Caco-2 (cell line): ENCODE results near the gene LRRC38. TPM values are rescaled to one million over a fixed set of nuclear protein-coding genes. Genes with fewer than 3 reads are reported as not detected.

ENCODE experiments used
- BruUV-seq: library from RNA; stranded (reverse); fragments of 400-500 nt; replicated peaks from 2 replicates; lab custom pipeline; 2021; lab: Mats Ljungman, UMichigan
- CTCF ChIA-PET: fragments of 300-600 bp; sonication (Branson Sonifier 250); formaldehyde crosslinking; loops from one replicate; lab custom pipeline; 2022; ENCODE audit warnings: antibody characterized with exemption; lab: Charles Lee
- POLR2A ChIA-PET: fragments of 300-600 bp; sonication (Branson Sonifier 250); formaldehyde crosslinking; loops from one replicate; lab custom pipeline; 2022; ENCODE audit warnings: antibody characterized with exemption; lab: Charles Lee
- DNase-seq, 2 experiments: peaks; one replicate each; pipeline versions ENCODE4 v3.0.0 to v3.0.0-alpha.2; 2020 to 2022
- H3K27me3 ChIP-seq: replicated peaks from 2 replicates; pipeline ENCODE4 v1.6.0; 2011; ENCODE audit warnings: low read length; ENCODE audit not compliant: control insufficient read depth, insufficient read depth
- H3K36me3 ChIP-seq: 2 replicates; pipeline ENCODE4 v1.5.1; 2011; ENCODE audit warnings: low read length; ENCODE audit not compliant: control insufficient read depth, insufficient read depth
- H3K4me1 ChIP-seq: fragments of 250-450 bp; sonication (Bioruptor Pico); 2 replicates; pipeline ENCODE4 v1.5.1; 2020; ENCODE audit warnings: mild to moderate bottlenecking
- H3K4me3 ChIP-seq: 2 replicates; pipeline ENCODE4 v1.5.1; 2011; ENCODE audit warnings: low read depth, mild to moderate bottlenecking, control low read depth, low read length
- H3K9me3 ChIP-seq: fragments of 250-450 bp; sonication (Bioruptor Pico); 2 replicates; pipeline ENCODE4 v1.5.1; 2020; ENCODE audit warnings: mild to moderate bottlenecking, moderate library complexity
- H3K27ac Mint-ChIP-seq: one replicate; pipeline ENCODE4 v1.8.0; 2022; ENCODE audit warnings: mixed read lengths; ENCODE audit not compliant: unreplicated experiment
- H3K27me3 Mint-ChIP-seq: one replicate; pipeline ENCODE4 v1.8.0; 2022; ENCODE audit warnings: mixed read lengths; ENCODE audit not compliant: insufficient read depth, unreplicated experiment
- H3K36me3 Mint-ChIP-seq: one replicate; pipeline ENCODE4 v1.8.0; 2022; ENCODE audit warnings: mild to moderate bottlenecking, mixed read lengths; ENCODE audit not compliant: insufficient read depth, unreplicated experiment
- H3K4me1 Mint-ChIP-seq: one replicate; pipeline ENCODE4 v1.8.0; 2022; ENCODE audit warnings: low read depth, mixed read lengths; ENCODE audit not compliant: unreplicated experiment
- H3K4me3 Mint-ChIP-seq: one replicate; pipeline ENCODE4 v1.8.0; 2022; ENCODE audit warnings: mild to moderate bottlenecking, moderate library complexity, mixed read lengths; ENCODE audit not compliant: unreplicated experiment
- H3K9me3 Mint-ChIP-seq: one replicate; pipeline ENCODE4 v1.8.0; 2022; ENCODE audit warnings: mixed read lengths; ENCODE audit not compliant: unreplicated experiment
- intact Hi-C: fragments of 100-400 bp; cut with micrococcal nuclease; formaldehyde crosslinking; loops from one replicate; pipeline ENCODE4 v1.10.0; 2022; ENCODE audit not compliant: unreplicated experiment
- total RNA-seq: library from RNA; stranded (reverse); gene quantifications from 2 replicates; pipeline ENCODE4 v1.2.3, GENCODE V29; 2022
- TF ChIP-seq, protein P1 (sequence below), 2 experiments: fragments of 200-600 bp in 1 of 2; IDR thresholded peaks; 1 replicate in 1 of 2; 2 replicates in 1 of 2; pipeline versions ENCODE4 v1.5.1 to v1.8.0; 2011 to 2022; ENCODE audit warnings: antibody characterized with exemption in 1 of 2, control low read depth in 1 of 2, inconsistent platforms in 1 of 2, low read depth in 1 of 2, low read length in 1 of 2, mild to moderate bottlenecking in 1 of 2, moderate library complexity in 1 of 2; ENCODE audit not compliant: insufficient read depth in 1 of 2, severe bottlenecking in 1 of 2, unreplicated experiment in 1 of 2

Gene LRRC38
- total RNA-seq, 1 experiment from 2014 or later = not detected

DNA sequence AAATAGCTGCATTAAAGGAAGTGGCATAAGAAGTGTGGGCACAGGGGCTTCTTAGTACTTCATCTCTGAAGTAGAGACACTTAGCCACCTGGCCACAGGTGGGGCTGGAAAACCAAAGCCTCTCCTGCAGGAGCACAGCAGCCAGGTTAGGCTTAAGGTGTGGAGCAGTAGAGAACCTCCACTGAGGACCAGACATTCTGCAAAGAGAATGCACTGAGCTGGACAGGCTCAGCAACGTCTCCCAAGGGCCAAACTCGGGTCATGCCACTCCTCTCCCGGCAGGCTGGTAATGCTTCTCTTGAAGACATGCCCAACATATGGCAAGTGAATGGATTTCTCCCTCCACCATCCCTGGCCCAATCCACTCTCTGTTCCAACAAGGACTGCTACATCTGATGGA is 33.0 kb upstream of the LRRC38 start:
- POLR2A ChIA-PET = no interaction called here

DNA sequence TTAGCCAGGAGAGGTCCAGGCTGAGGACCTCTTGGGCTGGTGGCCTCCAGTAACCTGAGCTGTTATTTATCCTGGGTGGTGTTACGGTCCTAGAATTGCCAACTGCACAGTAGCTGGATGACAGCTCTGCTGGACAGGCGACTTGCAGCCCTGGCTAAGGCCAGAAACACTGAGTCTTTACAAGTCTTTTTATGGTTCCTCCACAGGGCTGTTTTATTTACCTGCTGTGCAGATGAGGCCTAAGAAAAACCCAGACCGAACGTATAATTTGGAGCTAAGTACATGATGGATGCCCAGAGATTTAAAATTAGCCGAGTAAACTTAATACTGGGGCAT is 30.4 kb upstream of the LRRC38 start:
- BruUV-seq = no TSS peak
- Mint-ChIP-seq H3K4me1 (no peaks in the 10 kb centered on the region), H3K27me3 (no peaks in the 10 kb centered on the region), H3K36me3 (no peaks in the 10 kb centered on the region), H3K9me3 (no peaks in the 10 kb centered on the region), H3K4me3 (no peak overlapping the region), H3K27ac (no peak overlapping the region)
- intact Hi-C loops = no loop called here
- Histone ChIP-seq H3K27me3 (no peaks in the 10 kb centered on the region), H3K4me3 (no peak overlapping the region), H3K9me3 (no peaks in the 10 kb centered on the region), H3K4me1 (no peaks in the 10 kb centered on the region), H3K36me3 (no peaks in the 10 kb centered on the region)
- ChIA-PET POLR2A (no interaction called here), CTCF (no interaction called here)
- DNase-seq = no peak
- TF ChIP-seq, protein P1, sequence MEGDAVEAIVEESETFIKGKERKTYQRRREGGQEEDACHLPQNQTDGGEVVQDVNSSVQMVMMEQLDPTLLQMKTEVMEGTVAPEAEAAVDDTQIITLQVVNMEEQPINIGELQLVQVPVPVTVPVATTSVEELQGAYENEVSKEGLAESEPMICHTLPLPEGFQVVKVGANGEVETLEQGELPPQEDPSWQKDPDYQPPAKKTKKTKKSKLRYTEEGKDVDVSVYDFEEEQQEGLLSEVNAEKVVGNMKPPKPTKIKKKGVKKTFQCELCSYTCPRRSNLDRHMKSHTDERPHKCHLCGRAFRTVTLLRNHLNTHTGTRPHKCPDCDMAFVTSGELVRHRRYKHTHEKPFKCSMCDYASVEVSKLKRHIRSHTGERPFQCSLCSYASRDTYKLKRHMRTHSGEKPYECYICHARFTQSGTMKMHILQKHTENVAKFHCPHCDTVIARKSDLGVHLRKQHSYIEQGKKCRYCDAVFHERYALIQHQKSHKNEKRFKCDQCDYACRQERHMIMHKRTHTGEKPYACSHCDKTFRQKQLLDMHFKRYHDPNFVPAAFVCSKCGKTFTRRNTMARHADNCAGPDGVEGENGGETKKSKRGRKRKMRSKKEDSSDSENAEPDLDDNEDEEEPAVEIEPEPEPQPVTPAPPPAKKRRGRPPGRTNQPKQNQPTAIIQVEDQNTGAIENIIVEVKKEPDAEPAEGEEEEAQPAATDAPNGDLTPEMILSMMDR (IDR thresholded peaks at IDR 0.05; ENCODE audit: insufficient read depth in 1 of 2, low read depth in 1 of 2, low read length in 1 of 2, severe bottlenecking in 1 of 2, unreplicated experiment in 1 of 2) = no peak

More for the DNA sequence above, 33.0 kb upstream of the LRRC38 start:
- H3K27me3 ChIP-seq = no peaks in the 10 kb centered on the region
- H3K36me3 Mint-ChIP-seq = no peaks in the 10 kb centered on the region
- H3K4me3 ChIP-seq = no peak overlapping the region
- H3K36me3 ChIP-seq = no peaks in the 10 kb centered on the region
- H3K4me1 Mint-ChIP-seq = no peaks in the 10 kb centered on the region
- CTCF ChIA-PET = no interaction called here
- DNase-seq = no peak
- no peaks in the 10 kb centered on the region for H3K9me3 Mint-ChIP-seq
- no TSS peak for BruUV-seq
- H3K4me1 ChIP-seq = no peaks in the 10 kb centered on the region
- H3K9me3 ChIP-seq = no peaks in the 10 kb centered on the region
- intact Hi-C loops = no loop called here
- H3K27me3 Mint-ChIP-seq = peaks cover 3% of the 10 kb centered on the region
- TF ChIP-seq, protein P1 (IDR thresholded peaks at IDR 0.05; ENCODE audit: insufficient read depth in 1 of 2, low read depth in 1 of 2, low read length in 1 of 2, severe bottlenecking in 1 of 2, unreplicated experiment in 1 of 2) = no peak
- H3K27ac Mint-ChIP-seq = no peak overlapping the region
- H3K4me3 Mint-ChIP-seq = no peak overlapping the region

DNA sequence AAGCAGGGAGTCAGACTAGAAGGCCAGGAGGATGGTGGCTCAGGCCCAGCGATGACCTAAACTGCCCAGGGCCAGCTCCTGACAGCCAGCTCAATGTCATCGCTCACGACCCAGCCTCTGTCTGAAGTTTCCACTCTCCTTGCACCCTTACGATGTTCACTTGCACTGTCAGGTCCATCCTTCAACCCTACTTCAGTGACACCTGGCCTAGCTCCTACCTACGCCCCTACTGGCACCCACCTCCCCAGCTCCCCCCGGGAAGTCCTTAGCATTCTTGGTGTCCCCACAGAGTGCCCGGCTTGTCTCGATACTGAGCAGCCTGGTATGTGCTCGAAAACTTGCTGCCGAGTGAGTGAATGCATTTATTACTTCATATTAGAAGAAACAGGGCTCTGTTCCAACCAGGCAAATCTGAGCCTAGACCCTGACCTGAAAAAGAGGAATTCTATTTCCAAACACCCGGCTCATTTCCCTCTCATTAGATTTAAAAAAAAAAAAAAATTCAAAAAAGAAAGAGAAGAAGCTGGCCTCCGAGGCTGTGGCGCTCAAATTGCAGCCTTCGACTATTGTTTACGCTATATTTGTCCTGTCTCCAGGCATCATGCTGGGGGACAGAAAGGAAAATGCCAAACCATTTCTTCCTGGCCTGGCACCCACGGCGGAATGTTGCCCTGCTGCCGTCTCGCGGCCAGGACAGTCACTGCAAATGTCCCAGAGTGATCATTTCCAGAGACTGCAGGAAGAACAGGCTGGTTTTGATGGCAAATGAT is 29.8 kb upstream of the LRRC38 start:
- no peak overlapping the region for H3K27ac Mint-ChIP-seq
- H3K4me1 Mint-ChIP-seq = no peaks in the 10 kb centered on the region
- ChIA-PET POLR2A (no interaction called here), CTCF (no interaction called here)
- H3K36me3 ChIP-seq = no peaks in the 10 kb centered on the region
- no peaks in the 10 kb centered on the region for H3K4me1 ChIP-seq
- no peaks in the 10 kb centered on the region for H3K36me3 Mint-ChIP-seq
- no peak overlapping the region for H3K4me3 ChIP-seq
- BruUV-seq = no TSS peak
- H3K4me3 Mint-ChIP-seq = no peak overlapping the region
- no peaks in the 10 kb centered on the region for H3K27me3 ChIP-seq
- H3K27me3 Mint-ChIP-seq = no peaks in the 10 kb centered on the region
- TF ChIP-seq, protein P1 (IDR thresholded peaks at IDR 0.05; ENCODE audit: insufficient read depth in 1 of 2, low read depth in 1 of 2, low read length in 1 of 2, severe bottlenecking in 1 of 2, unreplicated experiment in 1 of 2) = no peak
- H3K9me3 ChIP-seq = no peaks in the 10 kb centered on the region
- no peaks in the 10 kb centered on the region for H3K9me3 Mint-ChIP-seq
- intact Hi-C loops = no loop called here
- no peak for DNase-seq
